K562 (cell line): ENCODE results near the gene HMBS. TPM values are rescaled to one million over a fixed set of nuclear protein-coding genes. Genes with fewer than 3 reads are reported as not detected.

Experiments used
- CC2D1A ChIP-seq: fragments of 450-650 bp; IDR thresholded peaks from 2 replicates; pipeline ENCODE4 v1.6.1; 2017; ENCODE audit warnings: mild to moderate bottlenecking
- CGGBP1 ChIP-seq: fragments of 250-450 bp; sonication (Bioruptor Pico); IDR thresholded peaks from 2 replicates; pipeline ENCODE4 v1.9.0; 2021; ENCODE audit warnings: mild to moderate bottlenecking
- DMBX1 ChIP-seq: fragments of 250-450 bp; sonication (Bioruptor Pico); IDR thresholded peaks from 2 replicates; pipeline ENCODE4 v1.8.0; 2022; ENCODE audit warnings: inconsistent platforms, mild to moderate bottlenecking, moderate library complexity, borderline replicate concordance
- ETV6 ChIP-seq, 3 experiments: fragments of 150-350 bp in 1 of 3; sonication (generic) in 1 of 3; formaldehyde crosslinking in 1 of 3; IDR thresholded peaks; 2 replicates each; pipeline versions ENCODE4 v1.6.1 to v1.8.0; 2014 to 2022; ENCODE audit warnings: borderline replicate concordance in 2 of 3, low read depth in 2 of 3, antibody characterized with exemption in 1 of 3, low read length in 1 of 3, mild to moderate bottlenecking in 1 of 3, missing genetic modification reagents in 1 of 3
- KAT7 ChIP-seq: sonication (generic); formaldehyde crosslinking; IDR thresholded peaks from 2 replicates; pipeline ENCODE4 v1.8.0; 2022; ENCODE audit warnings: missing genetic modification reagents, mild to moderate bottlenecking, borderline replicate concordance
- KLF6 ChIP-seq: fragments of 250-450 bp; sonication (Bioruptor Pico); IDR thresholded peaks from 2 replicates; pipeline ENCODE4 v1.4.0; 2020; ENCODE audit warnings: mild to moderate bottlenecking, moderate library complexity, borderline replicate concordance
- MEF2D ChIP-seq: conservative IDR thresholded peaks from 2 replicates; pipeline ENCODE4 v1.6.1; 2016; ENCODE audit warnings: low read depth, missing genetic modification characterization, missing compliant biosample characterization
- NFE2 ChIP-seq: IDR thresholded peaks from 2 replicates; pipeline ENCODE4 v1.6.1; 2014; ENCODE audit warnings: antibody characterized with exemption, low read depth
- NFRKB ChIP-seq: fragments of 450-650 bp; IDR thresholded peaks from 2 replicates; pipeline ENCODE4 v1.6.1; 2016; ENCODE audit warnings: low read depth
- NONO ChIP-seq, 2 experiments: fragments of 200-400 bp in 1 of 2; fragments of 450-650 bp in 1 of 2; formaldehyde crosslinking in 1 of 2; IDR thresholded peaks; 2 replicates each; pipeline ENCODE4 v1.6.1; 2017; ENCODE audit warnings: low read depth in 2 of 2, mild to moderate bottlenecking in 2 of 2, moderate library complexity in 2 of 2, low read length in 1 of 2
- PCBP2 ChIP-seq: fragments of 200-400 bp; formaldehyde crosslinking; IDR thresholded peaks from 2 replicates; pipeline ENCODE4 v1.6.1; 2018; ENCODE audit warnings: low read length, low read depth, mild to moderate bottlenecking, moderate library complexity; ENCODE audit not compliant: poor library complexity, severe bottlenecking
- RFX1 ChIP-seq: fragments of 450-650 bp; IDR thresholded peaks from 2 replicates; pipeline ENCODE4 v1.6.1; 2016; ENCODE audit warnings: mild to moderate bottlenecking, moderate library complexity
- ZNF318 ChIP-seq, 2 experiments: fragments of 450-650 bp; IDR thresholded peaks; 2 replicates each; pipeline ENCODE4 v1.6.1; 2016; ENCODE audit warnings: mild to moderate bottlenecking in 2 of 2, borderline replicate concordance in 1 of 2, low read depth in 1 of 2, moderate library complexity in 1 of 2
- ZNF778 ChIP-seq: fragments of 450-650 bp; formaldehyde crosslinking; IDR thresholded peaks from 2 replicates; pipeline ENCODE4 v1.4.0; 2020; ENCODE audit warnings: mild to moderate bottlenecking, moderate library complexity
- ZNF830 ChIP-seq: fragments of 250-450 bp; sonication (Bioruptor Pico); IDR thresholded peaks from 2 replicates; pipeline ENCODE4 v1.5.0; 2021; ENCODE audit warnings: mild to moderate bottlenecking
- polyA plus RNA-seq, 8 experiments: library from polyadenylated mRNA; depleted of rRNA in 4 of 8; stranded (reverse) in 5 of 8; unstranded in 3 of 8; fragments of >200 nt; fragmentation: Nextera tagmentation in 2 of 8; fragmentation: Illumina TruSeq in 1 of 8; extraction: Ambion mirVana in 2 of 8; extraction: Trizol in 1 of 8; gene quantifications; 2 replicates each; pipeline versions ENCODE4 v1.2.1 to v1.2.3, GENCODE V29; 2011 to 2014; ENCODE audit warnings: inconsistent platforms in 1 of 8, missing spikeins in 1 of 8
- total RNA-seq, 7 experiments: library from RNA; depleted of rRNA in 6 of 7; stranded (reverse); fragments of >200 nt in 6 of 7; fragmentation: Illumina TruSeq in 2 of 7; extraction: Trizol in 2 of 7; gene quantifications; 2 replicates each; pipeline versions ENCODE4 v1.2.1 to v1.2.3, GENCODE V29; 2011 to 2021; ENCODE audit warnings: low replicate concordance in 1 of 7

The HMBS gene
- total and polyA plus RNA-seq, 9 of the 15 experiments (the other 6 are each of a cell fraction or from before 2014, with no cell fraction given), result 56.9 to 385 (median 286) TPM

GRCh38 chr11:119106564-119107537, 22.2 kb downstream of the HMBS start, which contains the start of gene C2CD2L (continued):
- TF ChIP-seq ZNF318 (IDR thresholded peaks at IDR 0.05; ENCODE audit: borderline replicate concordance in 1 of 2, low read depth in 1 of 2) (no peak), RFX1 (peak; percentile 57), PCBP2 (no peak), ETV6 (IDR thresholded peaks at IDR 0.05; ENCODE audit: borderline replicate concordance in 1 of 2, low read depth in 2 of 2, low read length in 1 of 2) (peak; percentile 8 to 49; a peak in 2 of 4 replicates), ETV6 (CRISPR knock-in tag; IDR thresholded peaks at IDR 0.05; ENCODE audit: borderline replicate concordance) (0 out of 2 replicates have a peak, but pooled peaks have one; percentile 30), NONO (IDR thresholded peaks at IDR 0.05; ENCODE audit: low read depth in 2 of 2, low read length in 1 of 2) (0 out of 4 replicates have a peak, but pooled peaks have one; percentile 4 to 40), ZNF778 (CRISPR knock-in tag) (no peak), KLF6 (peak; percentile 33; the same call in 1 of the 2 replicates), NFRKB (peak; percentile 68; the same call in 1 of the 2 replicates), CGGBP1 (no peak), MEF2D (tag) (0 out of 2 replicates have a peak, but pooled peaks have one; percentile 14), CC2D1A (peak; percentile 99), NFE2 (no peak; the same call in 1 of the 2 replicates), ZNF830 (no peak), KAT7 (CRISPR knock-in tag) (0 out of 2 replicates have a peak, but pooled peaks have one; percentile 63), DMBX1 (CRISPR knock-in tag) (0 out of 2 replicates have a peak, but pooled peaks have one; percentile 36)
